ACHN (cell line): ENCODE results near the gene FRAT2.
"Not testable (repeated sequence)": the region's sequence is repeated elsewhere in the genome, so short reads cannot be mapped to it uniquely, and the experiment has no call there.

Source experiments
- DNase-seq: peaks from one replicate; pipeline ENCODE4 v3.0.0-alpha.2; 2015
- in situ Hi-C: cut with HindIII; loops from 2 replicates; pipeline ENCODE4 v1.10.0; 2017; ENCODE audit warnings: low sequenced_read_pairs, low pct_ligation_motif_present, low pct_unique_long_range_greater_than_20kb

Gene FRAT2

GRCh38 chr10:97307441-97307840 lies 27.1 kb downstream of the FRAT2 start:
- in situ Hi-C loops, result no loop called here
- no peak for DNase-seq

DNA sequence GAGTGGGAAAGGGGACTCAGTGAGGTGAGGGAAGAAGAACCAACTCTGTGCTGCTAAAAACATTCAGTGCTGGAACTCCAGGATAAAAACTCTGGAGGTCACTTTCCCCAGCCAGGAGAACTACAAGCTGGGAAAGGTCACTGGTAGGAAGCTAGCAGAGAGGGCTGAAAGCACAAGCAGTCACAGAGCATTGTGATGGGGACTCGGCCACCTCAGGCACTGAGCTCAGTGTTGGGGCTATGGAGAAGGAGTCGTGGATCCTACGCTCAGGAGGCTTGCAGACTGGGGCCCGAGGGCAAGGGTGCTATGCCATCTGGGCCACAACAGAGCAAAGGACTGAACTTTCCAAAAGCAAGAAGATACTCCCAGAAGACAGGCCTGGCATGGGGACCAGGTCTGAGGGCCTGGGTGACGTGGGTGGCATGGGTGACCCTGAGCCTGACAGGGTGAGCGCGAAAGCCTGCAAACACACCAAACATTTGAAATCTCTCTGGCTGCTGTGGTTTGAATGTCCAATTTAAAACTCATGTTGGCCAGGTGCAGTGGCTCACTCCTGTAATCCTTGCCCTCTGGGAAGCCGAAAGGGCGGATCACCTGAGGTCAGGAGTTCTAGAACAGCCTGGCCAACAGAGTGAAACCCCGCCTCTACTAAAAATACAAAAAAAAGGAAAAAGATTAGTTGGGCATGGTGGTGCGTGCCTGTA lies 32.3 kb downstream of the FRAT2 start:
- in situ Hi-C loops, result no loop called here

GRCh38 chr10:97300980-97301379 lies 33.5 kb downstream of the FRAT2 start:
- in situ Hi-C loops, result no loop called here
- DNase-seq, result no peak

More for the DNA sequence above, 32.3 kb downstream of the FRAT2 start:
- DNase-seq, result no peak

GRCh38 chr10:97298223-97298571 lies 36.3 kb downstream of the FRAT2 start:
- in situ Hi-C loops, result no loop called here
- no peak for DNase-seq

- in situ Hi-C loops, result no loop called here
- no peak for DNase-seq
These were observed 36.8 kb downstream of the FRAT2 start for GRCh38 chr10:97297556-97298222.

DNA sequence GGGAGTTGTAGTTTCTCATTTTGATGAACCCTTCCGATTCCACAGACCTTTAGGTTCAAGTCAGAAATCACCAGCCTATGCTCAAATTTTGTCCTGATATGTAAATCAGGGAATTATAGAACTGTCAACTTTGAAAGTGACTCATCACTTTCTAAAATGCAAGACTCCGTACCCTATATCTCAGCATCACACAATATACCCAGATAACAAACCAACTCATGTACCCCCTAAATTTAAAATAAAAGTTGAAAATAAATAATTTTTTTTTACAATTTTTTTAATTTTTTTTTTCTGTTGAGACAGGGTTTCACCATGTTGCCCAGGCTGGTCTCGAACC lies 41.7 kb downstream of the FRAT2 start:
- DNase-seq, result no peak
- in situ Hi-C loops, result no loop called here

GRCh38 chr10:97292097-97292861 lies 42.2 kb downstream of the FRAT2 start, which contains the start of gene ARHGAP19:
TSS of gene ARHGAP19 (minus strand) at chr10:97292637. CDS start at chr10:97292627, 10 bp downstream.
- DNase-seq, result peak; percentile 99
- in situ Hi-C loops, result no loop called here

GRCh38 chr10:97291357-97292096 lies 43.0 kb downstream of the FRAT2 start:
- in situ Hi-C loops, result no loop called here

DNA sequence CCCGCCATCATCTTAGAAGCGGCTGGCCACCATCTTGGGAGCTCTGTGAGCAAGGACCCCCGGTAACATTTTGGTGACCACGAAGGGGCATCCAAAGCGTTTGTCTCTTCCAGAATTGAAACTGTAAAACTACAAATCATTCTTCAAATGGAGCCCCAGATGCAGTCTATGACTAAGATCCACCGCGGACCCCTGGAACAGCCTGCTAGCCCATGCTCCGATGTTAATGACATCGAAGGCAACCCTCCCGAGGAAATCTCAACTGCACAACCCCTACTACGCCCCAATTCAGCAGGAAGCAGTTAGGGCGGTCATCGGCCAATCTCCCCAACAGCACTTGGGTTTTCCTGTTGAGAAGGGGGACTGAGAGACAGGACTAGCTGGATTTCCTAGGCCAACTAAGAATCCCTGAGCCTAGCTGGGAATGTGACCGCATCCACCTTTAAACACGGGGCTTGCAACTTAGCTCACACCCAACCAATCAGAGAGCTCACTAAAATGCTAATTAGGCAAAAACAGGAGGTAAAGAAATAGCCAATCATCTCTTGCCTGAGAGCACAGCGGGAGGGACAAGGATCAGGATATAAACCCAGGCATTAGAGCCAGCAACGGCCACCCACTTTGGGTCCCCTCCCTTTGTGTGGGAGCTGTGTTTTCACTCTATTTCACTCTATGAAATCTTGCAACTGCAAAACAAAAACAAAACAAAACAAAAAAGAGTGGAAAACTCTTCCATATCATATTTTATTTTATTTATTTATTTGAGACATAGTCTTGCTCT lies 43.8 kb downstream of the FRAT2 start:
- DNase-seq, in situ Hi-C loops: not testable (repeated sequence)

More at GRCh38 chr10:97291357-97292096, 43.0 kb downstream of the FRAT2 start:
- DNase-seq, result peak; percentile 14

DNA sequence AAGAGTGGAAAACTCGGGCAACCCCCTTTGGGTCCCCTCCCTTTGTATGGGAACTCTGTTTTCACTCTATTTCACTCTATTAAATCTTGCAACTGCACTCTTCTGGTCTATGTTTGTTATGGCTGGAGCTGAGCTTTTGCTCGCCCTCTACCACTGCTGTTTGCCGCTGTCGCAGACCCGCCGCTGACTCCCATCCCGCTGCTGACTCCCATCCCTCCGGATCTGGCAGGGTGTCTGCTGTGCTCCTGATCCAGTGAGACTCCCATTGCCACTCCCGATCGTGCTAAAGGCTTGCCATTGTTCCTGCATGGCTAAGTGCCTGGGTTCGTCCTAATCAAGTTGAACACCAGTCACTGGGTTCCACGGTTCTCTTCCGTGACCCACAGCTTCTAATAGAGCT lies 44.5 kb downstream of the FRAT2 start:
- DNase-seq, in situ Hi-C loops: not testable (repeated sequence)
